Endothelial cell (in vitro differentiated cells): ENCODE data around the gene KCNJ14. TPM values are rescaled to one million over a fixed set of nuclear protein-coding genes. Genes with fewer than 3 reads are reported as not detected.

Experiments used
- DNase-seq: peaks from one replicate; pipeline ENCODE4 v3.0.0; 2021; ENCODE audit warnings: low spot score
- H3K27ac Mint-ChIP-seq: one replicate; pipeline ENCODE4 v1.8.0; 2021; ENCODE audit warnings: mixed read lengths, inconsistent platforms; ENCODE audit not compliant: unreplicated experiment
- H3K27me3 Mint-ChIP-seq: one replicate; pipeline ENCODE4 v1.8.0; 2021; ENCODE audit warnings: mild to moderate bottlenecking, moderate library complexity, mixed read lengths, inconsistent platforms; ENCODE audit not compliant: unreplicated experiment
- H3K36me3 Mint-ChIP-seq: one replicate; pipeline ENCODE4 v1.8.0; 2021; ENCODE audit warnings: mild to moderate bottlenecking, low read depth, mixed read lengths, inconsistent platforms; ENCODE audit not compliant: unreplicated experiment
- H3K4me1 Mint-ChIP-seq: one replicate; pipeline ENCODE4 v1.8.0; 2021; ENCODE audit warnings: mild to moderate bottlenecking, mixed read lengths, inconsistent platforms; ENCODE audit not compliant: unreplicated experiment
- H3K4me3 Mint-ChIP-seq: one replicate; pipeline ENCODE4 v1.8.0; 2021; ENCODE audit warnings: mild to moderate bottlenecking, mixed read lengths, inconsistent platforms; ENCODE audit not compliant: unreplicated experiment
- H3K9me3 Mint-ChIP-seq: one replicate; pipeline ENCODE4 v1.8.0; 2021; ENCODE audit warnings: mixed read lengths, inconsistent platforms; ENCODE audit not compliant: unreplicated experiment
- total RNA-seq: library from RNA; stranded (reverse); fragmentation: NEBNext Ultra II Directional; extraction: Animal tissue kit (Norgen Biotek cat#: 25700); gene quantifications from one replicate; pipeline ENCODE4 v1.2.1, GENCODE V29; 2021; ENCODE audit not compliant: unreplicated experiment
- TF ChIP-seq, protein P1 (sequence below): fragments of 200-600 bp; sonication (generic); IDR thresholded peaks from one replicate; pipeline ENCODE4 v1.5.0; 2021; ENCODE audit warnings: antibody characterized with exemption; ENCODE audit not compliant: unreplicated experiment

The KCNJ14 gene
- total RNA-seq, 1 donor from 2014 or later: 0.95 TPM

- no peaks in the 10 kb centered on the region for H3K36me3 Mint-ChIP-seq
- no peak overlapping the region for H3K4me3 Mint-ChIP-seq
- H3K27me3 Mint-ChIP-seq: peaks cover 19% of the 10 kb centered on the region
- peaks cover 16% of the 10 kb centered on the region for H3K4me1 Mint-ChIP-seq
- no peak for DNase-seq
- no peaks in the 10 kb centered on the region for H3K9me3 Mint-ChIP-seq
- no peak overlapping the region for H3K27ac Mint-ChIP-seq
- TF ChIP-seq, protein P1, sequence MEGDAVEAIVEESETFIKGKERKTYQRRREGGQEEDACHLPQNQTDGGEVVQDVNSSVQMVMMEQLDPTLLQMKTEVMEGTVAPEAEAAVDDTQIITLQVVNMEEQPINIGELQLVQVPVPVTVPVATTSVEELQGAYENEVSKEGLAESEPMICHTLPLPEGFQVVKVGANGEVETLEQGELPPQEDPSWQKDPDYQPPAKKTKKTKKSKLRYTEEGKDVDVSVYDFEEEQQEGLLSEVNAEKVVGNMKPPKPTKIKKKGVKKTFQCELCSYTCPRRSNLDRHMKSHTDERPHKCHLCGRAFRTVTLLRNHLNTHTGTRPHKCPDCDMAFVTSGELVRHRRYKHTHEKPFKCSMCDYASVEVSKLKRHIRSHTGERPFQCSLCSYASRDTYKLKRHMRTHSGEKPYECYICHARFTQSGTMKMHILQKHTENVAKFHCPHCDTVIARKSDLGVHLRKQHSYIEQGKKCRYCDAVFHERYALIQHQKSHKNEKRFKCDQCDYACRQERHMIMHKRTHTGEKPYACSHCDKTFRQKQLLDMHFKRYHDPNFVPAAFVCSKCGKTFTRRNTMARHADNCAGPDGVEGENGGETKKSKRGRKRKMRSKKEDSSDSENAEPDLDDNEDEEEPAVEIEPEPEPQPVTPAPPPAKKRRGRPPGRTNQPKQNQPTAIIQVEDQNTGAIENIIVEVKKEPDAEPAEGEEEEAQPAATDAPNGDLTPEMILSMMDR: no peak
These were observed 44.1 kb downstream of the KCNJ14 start for GRCh38 chr19:48499316-48500090.

DNA sequence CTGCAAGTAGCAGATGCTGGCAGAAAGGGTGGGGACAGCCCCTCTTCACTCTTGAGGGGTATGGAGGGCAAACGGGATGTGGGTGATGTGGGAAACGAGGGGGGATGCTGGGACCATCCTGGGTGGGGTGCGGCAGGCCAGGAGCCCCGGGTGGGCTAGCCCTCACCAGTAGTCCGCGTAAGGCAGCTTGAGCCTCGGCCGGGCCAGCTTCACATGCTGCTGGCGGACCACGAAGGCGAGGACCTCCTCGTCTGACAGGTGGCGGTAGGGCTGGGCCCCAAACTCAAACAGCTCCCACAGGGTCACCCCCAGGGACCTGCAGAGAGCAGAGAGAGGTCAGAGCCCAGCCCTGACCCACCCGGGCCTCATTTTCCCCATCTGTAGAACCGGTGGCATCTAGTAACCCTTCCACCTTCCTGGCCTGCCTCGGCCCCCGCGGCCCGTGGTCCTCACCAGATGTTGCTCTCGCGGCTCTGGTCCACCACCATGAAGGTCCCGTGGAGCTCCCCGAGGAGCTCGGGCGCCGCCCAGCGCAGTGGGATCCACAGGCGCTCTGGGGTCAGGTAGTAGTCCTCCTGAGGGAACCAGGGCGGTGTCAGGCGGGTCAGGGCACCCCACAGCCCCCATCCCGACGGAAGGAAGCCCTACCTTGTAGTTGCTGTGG, 45.6 kb downstream of the KCNJ14 start:
- Mint-ChIP-seq H3K36me3 (no peaks in the 10 kb centered on the region), H3K27ac (no peak overlapping the region), H3K9me3 (no peaks in the 10 kb centered on the region), H3K4me1 (peaks cover 6% of the 10 kb centered on the region), H3K27me3 (peaks cover 18% of the 10 kb centered on the region), H3K4me3 (peak overlapping the region; percentile 44)
- TF ChIP-seq, protein P1: no peak
- no peak for DNase-seq

DNA sequence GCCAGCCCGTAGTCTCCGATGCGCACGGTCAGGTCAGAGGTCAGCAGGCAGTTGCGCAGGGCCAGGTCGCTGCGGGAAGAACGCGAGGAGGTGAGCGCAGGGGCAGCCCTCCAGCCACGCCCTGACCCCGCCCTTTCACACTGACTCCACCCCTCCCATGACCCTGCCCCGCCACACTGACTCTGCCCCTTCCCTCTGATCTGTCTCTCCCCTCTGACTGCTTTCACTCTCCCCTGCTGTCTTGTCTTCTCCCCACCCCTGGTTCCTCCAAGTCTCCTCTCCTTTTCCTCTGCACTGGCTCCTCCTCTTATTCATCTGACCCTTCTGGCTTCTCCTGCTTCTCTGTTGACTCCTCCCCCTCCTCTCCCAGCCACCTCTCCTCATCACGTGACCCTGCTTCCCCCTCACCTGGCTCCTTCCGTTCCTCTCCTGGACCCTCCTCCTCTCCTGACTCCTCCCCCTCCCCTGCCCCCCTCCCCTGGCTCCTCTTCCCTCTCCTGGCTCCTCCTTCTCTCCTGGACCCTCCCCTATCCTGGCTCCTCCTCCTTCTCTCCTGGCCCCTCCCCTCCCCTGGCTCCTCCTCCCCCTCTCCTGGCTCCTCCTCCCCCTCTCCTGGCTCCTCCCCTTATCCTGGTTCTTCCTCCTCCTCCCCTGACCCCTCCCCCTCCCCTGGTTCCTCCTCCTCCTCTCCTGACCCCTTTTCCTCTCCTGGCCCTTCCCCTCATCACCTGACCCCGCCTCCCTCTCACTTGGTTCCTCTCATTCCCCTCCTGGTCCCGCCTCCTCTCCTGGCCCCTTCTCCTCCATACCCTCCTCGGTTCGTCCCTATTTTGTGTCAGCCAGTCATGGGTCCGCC, 46.3 kb downstream of the KCNJ14 start:
- Mint-ChIP-seq H3K27ac (peak overlapping the region; percentile 48), H3K9me3 (no peaks in the 10 kb centered on the region), H3K36me3 (no peaks in the 10 kb centered on the region), H3K27me3 (peaks cover 18% of the 10 kb centered on the region), H3K4me3 (peak overlapping the region; percentile 44), H3K4me1 (peaks cover 6% of the 10 kb centered on the region)
- peak; percentile 79 for DNase-seq
- TF ChIP-seq, protein P1: no peak

DNA sequence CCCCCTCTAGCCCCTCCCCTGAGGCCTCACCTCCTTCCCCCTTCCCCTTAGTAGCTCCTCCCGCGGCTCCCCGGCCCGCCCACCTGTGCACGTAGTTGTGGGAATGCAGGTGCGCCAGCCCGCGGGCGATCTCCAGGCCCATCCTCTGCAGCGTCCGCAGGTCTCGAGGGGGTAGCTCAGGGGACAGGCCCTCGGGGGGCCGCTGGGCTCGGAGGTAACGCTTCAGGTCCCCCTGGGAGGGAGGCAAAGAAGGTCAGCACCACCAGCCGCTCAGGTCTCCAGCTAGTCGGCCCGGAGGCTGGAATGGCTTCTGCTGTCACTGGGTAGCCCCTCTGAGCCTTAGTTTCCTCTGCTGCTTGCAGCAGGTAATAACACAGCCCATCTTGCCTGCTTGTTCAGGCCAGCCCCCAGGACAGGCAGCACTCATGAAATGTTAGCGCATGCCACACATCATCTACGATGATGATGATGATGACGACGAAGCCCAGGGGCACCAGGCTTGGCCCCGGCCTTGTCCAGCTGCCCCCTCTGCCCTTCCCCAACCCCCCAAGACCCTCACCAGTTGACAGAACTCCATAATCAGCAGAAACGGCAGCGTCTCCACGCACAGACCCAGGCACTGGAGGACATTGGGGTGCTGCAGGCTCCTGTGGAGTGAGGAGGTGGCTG, 47.1 kb downstream of the KCNJ14 start:
- TF ChIP-seq, protein P1: no peak
- no peak for DNase-seq
- H3K4me1 Mint-ChIP-seq: peaks cover 6% of the 10 kb centered on the region
- H3K27ac Mint-ChIP-seq: no peak overlapping the region
- H3K36me3 Mint-ChIP-seq: no peaks in the 10 kb centered on the region
- H3K9me3 Mint-ChIP-seq: no peaks in the 10 kb centered on the region
- H3K4me3 Mint-ChIP-seq: no peak overlapping the region
- peaks cover 18% of the 10 kb centered on the region for H3K27me3 Mint-ChIP-seq
